Fibroblast of mammary gland (primary cell): ENCODE data around the gene NUDT21.
A peak's percentile ranks its signal among the peaks of the same experiment; 100 is the strongest.
"Not testable (repeated sequence)": the region's sequence is repeated elsewhere in the genome, so short reads cannot be mapped to it uniquely, and the experiment has no call there.

Experiments used
- DNase-seq: peaks from one replicate; pipeline ENCODE4 v3.0.0-alpha.2; 2010; ENCODE audit warnings: low read depth
- H3K4me3 ChIP-seq: 2 replicates; pipeline ENCODE4 v1.5.1; 2011; ENCODE audit warnings: low read depth, mild to moderate bottlenecking, low read length, moderate library complexity; ENCODE audit not compliant: control insufficient read depth
- CTCF ChIP-seq: conservative IDR thresholded peaks from 2 replicates; pipeline ENCODE4 v1.5.1; 2011; ENCODE audit warnings: low read depth, low read length, inconsistent platforms; ENCODE audit not compliant: control insufficient read depth, insufficient read depth

The NUDT21 gene

GRCh38 chr16:56384074-56384721 lies 66.9 kb downstream of the NUDT21 start:
- no peak for TF ChIP-seq CTCF
- DNase-seq, result no peak
- no peak overlapping the region for H3K4me3 ChIP-seq

GRCh38 chr16:56382901-56383355 lies 68.2 kb downstream of the NUDT21 start:
- H3K4me3 ChIP-seq, result no peak overlapping the region
- peak; percentile 64 for DNase-seq
- no peak for TF ChIP-seq CTCF

- peak; percentile 41 for DNase-seq
- no peak for TF ChIP-seq CTCF
- H3K4me3 ChIP-seq, result no peak overlapping the region
Measured at GRCh38 chr16:56382459-56382858, 68.7 kb downstream of the NUDT21 start.

GRCh38 chr16:56380778-56381485 lies 70.2 kb downstream of the NUDT21 start:
- DNase-seq, H3K4me3 ChIP-seq: not testable (repeated sequence)
